H9 (cell line): ENCODE measurements around the gene FBXO28. TPM values are rescaled to one million over a fixed set of nuclear protein-coding genes. Genes with fewer than 3 reads are reported as not detected.

Experiments
- DNase-seq: peaks from one replicate; pipeline ENCODE4 v3.0.0-alpha.2; 2017
- H2AFZ ChIP-seq: one replicate; pipeline ENCODE4 v1.6.1; 2013; ENCODE audit warnings: mild to moderate bottlenecking, low read length, control low read depth, moderate library complexity
- H2AK5ac ChIP-seq: 2 replicates; pipeline ENCODE4 v1.6.1; 2013; ENCODE audit warnings: low read length, control low read depth, mixed read lengths; ENCODE audit not compliant: insufficient read length
- H2BK120ac ChIP-seq: one replicate; pipeline ENCODE4 v1.6.1; 2013; ENCODE audit warnings: low read depth, mild to moderate bottlenecking, low read length, control low read depth, inconsistent platforms; ENCODE audit not compliant: poor library complexity, severe bottlenecking
- H2BK12ac ChIP-seq: 2 replicates; pipeline ENCODE4 v1.6.1; 2013; ENCODE audit warnings: low read length, control low read depth, mixed read lengths, low read depth; ENCODE audit not compliant: insufficient read length
- H2BK15ac ChIP-seq: 2 replicates; pipeline ENCODE4 v1.6.1; 2013; ENCODE audit warnings: low read depth, low read length, control low read depth
- H2BK20ac ChIP-seq: one replicate; pipeline ENCODE4 v1.6.1; 2013; ENCODE audit warnings: low read depth, mild to moderate bottlenecking, low read length, control low read depth, inconsistent platforms; ENCODE audit not compliant: poor library complexity, severe bottlenecking
- H2BK5ac ChIP-seq: 2 replicates; pipeline ENCODE4 v1.6.1; 2013; ENCODE audit warnings: low read length, control low read depth, mixed read lengths; ENCODE audit not compliant: insufficient read length
- H3K14ac ChIP-seq: 2 replicates; pipeline ENCODE4 v1.6.1; 2013; ENCODE audit warnings: low read length, control low read depth; ENCODE audit not compliant: insufficient read depth
- H3K18ac ChIP-seq: 2 replicates; pipeline ENCODE4 v1.6.1; 2013; ENCODE audit warnings: low read depth, mild to moderate bottlenecking, mixed read lengths, low read length, control low read depth; ENCODE audit not compliant: insufficient read length
- H3K23ac ChIP-seq: 2 replicates; pipeline ENCODE4 v1.6.1; 2013; ENCODE audit warnings: low read length, control low read depth, mixed read lengths, low read depth; ENCODE audit not compliant: insufficient read length
- H3K23me2 ChIP-seq: 2 replicates; pipeline ENCODE4 v1.6.1; 2013; ENCODE audit warnings: low read depth, mild to moderate bottlenecking, mixed read lengths, low read length, control low read depth; ENCODE audit not compliant: insufficient read length, poor library complexity, severe bottlenecking
- H3K27ac ChIP-seq: 2 replicates; pipeline ENCODE4 v1.5.1; 2013; ENCODE audit warnings: low read length, control low read depth, mixed read lengths, low read depth; ENCODE audit not compliant: insufficient read length
- H3K27me3 ChIP-seq: 2 replicates; pipeline ENCODE4 v1.6.1; 2013; ENCODE audit warnings: low read length, control low read depth, inconsistent platforms; ENCODE audit not compliant: insufficient read depth
- H3K4ac ChIP-seq: 2 replicates; pipeline ENCODE4 v1.6.1; 2013; ENCODE audit warnings: low read depth, mild to moderate bottlenecking, control low read depth, inconsistent platforms, low read length, moderate library complexity
- H3K4me1 ChIP-seq: 2 replicates; pipeline ENCODE4 v1.6.1; 2013; ENCODE audit warnings: low read length, control low read depth, inconsistent platforms; ENCODE audit not compliant: insufficient read depth
- H3K4me2 ChIP-seq: 2 replicates; pipeline ENCODE4 v1.6.1; 2013; ENCODE audit warnings: low read length, control low read depth, mixed read lengths; ENCODE audit not compliant: insufficient read length, insufficient read depth
- H3K56ac ChIP-seq: 2 replicates; pipeline ENCODE4 v1.6.1; 2013; ENCODE audit warnings: low read depth, mild to moderate bottlenecking, mixed read lengths, low read length, control low read depth; ENCODE audit not compliant: insufficient read length
- H3K79me1 ChIP-seq: 2 replicates; pipeline ENCODE4 v1.6.1; 2013; ENCODE audit warnings: low read depth, mild to moderate bottlenecking, moderate library complexity, low read length, control low read depth, inconsistent platforms; ENCODE audit not compliant: insufficient read depth, poor library complexity, severe bottlenecking
- H3K79me2 ChIP-seq: 2 replicates; pipeline ENCODE4 v1.6.1; 2013; ENCODE audit warnings: low read length, control low read depth, inconsistent platforms; ENCODE audit not compliant: insufficient read depth
- H3K9ac ChIP-seq: 2 replicates; pipeline ENCODE4 v1.6.1; 2013; ENCODE audit warnings: low read length, control low read depth, mixed read lengths; ENCODE audit not compliant: insufficient read length; ENCODE audit errors: extremely low read depth
- H3K9me3 ChIP-seq: one replicate; pipeline ENCODE4 v1.6.1; 2013; ENCODE audit warnings: low read depth, low read length, inconsistent platforms; ENCODE audit not compliant: control insufficient read depth
- H3T11ph ChIP-seq: one replicate; pipeline ENCODE4 v1.6.1; 2013; ENCODE audit warnings: mild to moderate bottlenecking, low read length, control low read depth, inconsistent platforms
- H4K20me1 ChIP-seq: one replicate; pipeline ENCODE4 v1.6.1; 2013; ENCODE audit not compliant: control insufficient read depth, insufficient read length, insufficient read depth
- H4K5ac ChIP-seq: 2 replicates; pipeline ENCODE4 v1.6.1; 2013; ENCODE audit warnings: low read depth, mild to moderate bottlenecking, mixed read lengths, low read length, control low read depth; ENCODE audit not compliant: insufficient read length
- H4K8ac ChIP-seq: replicated peaks from 2 replicates; pipeline ENCODE4 v1.6.1; 2013; ENCODE audit warnings: low read length, control low read depth, mixed read lengths, low read depth; ENCODE audit not compliant: insufficient read length
- H4K91ac ChIP-seq: 2 replicates; pipeline ENCODE4 v1.6.1; 2013; ENCODE audit warnings: low read depth, mild to moderate bottlenecking, moderate library complexity, mixed read lengths, low read length, control low read depth; ENCODE audit not compliant: insufficient read length
- H3K27ac Mint-ChIP-seq, 3 experiments: 2 replicates in 2 of 3; 3 replicates in 1 of 3; pipeline ENCODE4 v1.8.0; 2020 to 2021; ENCODE audit warnings: mixed read lengths in 3 of 3, mild to moderate bottlenecking in 1 of 3, moderate library complexity in 1 of 3
- H3K27me3 Mint-ChIP-seq: 2 replicates; pipeline ENCODE4 v1.8.0; 2021; ENCODE audit warnings: low read depth, mild to moderate bottlenecking, moderate library complexity, mixed read lengths
- H3K36me3 Mint-ChIP-seq, 3 experiments: 2 replicates in 2 of 3; 3 replicates in 1 of 3; pipeline ENCODE4 v1.8.0; 2020 to 2021; ENCODE audit warnings: low read depth in 3 of 3, mixed read lengths in 3 of 3; ENCODE audit not compliant: insufficient read depth in 1 of 3
- H3K4me1 Mint-ChIP-seq, 2 experiments: 2 replicates each; pipeline ENCODE4 v1.8.0; 2020; ENCODE audit warnings: mixed read lengths in 2 of 2
- H3K4me3 Mint-ChIP-seq, 2 experiments: 2 replicates in 1 of 2; 3 replicates in 1 of 2; pipeline ENCODE4 v1.8.0; 2020 to 2021; ENCODE audit warnings: mild to moderate bottlenecking in 2 of 2, mixed read lengths in 2 of 2, moderate library complexity in 1 of 2
- H3K9me3 Mint-ChIP-seq, 2 experiments: 2 replicates in 1 of 2; 3 replicates in 1 of 2; pipeline ENCODE4 v1.8.0; 2020; ENCODE audit warnings: mild to moderate bottlenecking in 2 of 2, mixed read lengths in 2 of 2, moderate library complexity in 1 of 2
- CTCF ChIP-seq: fragments of 200-600 bp; sonication (generic); conservative IDR thresholded peaks from 3 replicates; pipeline ENCODE4 v1.8.0; 2021; ENCODE audit warnings: antibody characterized with exemption, mild to moderate bottlenecking
- WGBS: extraction: QIAGEN DNeasy Blood & Tissue Kit; methylation state at CpG from one replicate; pipeline ENCODE4 v1.1.7; 2013; ENCODE audit warnings: missing lambda C conversion rate, low lambda C conversion rate, mixed read lengths; ENCODE audit not compliant: insufficient read length; ENCODE audit errors: extremely low coverage; 5-methylcytosine and 5-hydroxymethylcytosine counted together
- total RNA-seq: library from RNA; stranded (reverse); gene quantifications from 2 replicates; pipeline ENCODE4 v1.2.1, GENCODE V29; 2021

FBXO28 gene
- total RNA-seq, 1 experiment from 2014 or later, result 55.0 TPM

- Mint-ChIP-seq H3K36me3 (no peaks in the 10 kb centered on the region), H3K27me3 (no peaks in the 10 kb centered on the region; the same call in 1 of the 2 replicates), H3K27ac (no peak overlapping the region), H3K4me1 (peaks cover 15 to 25% of the 10 kb centered on the region in 2 experiments), H3K4me3 (no peak overlapping the region), H3K9me3 (no peaks in the 10 kb centered on the region; a peak in 1 of 5 replicates)
- H3K9ac ChIP-seq, result no peak overlapping the region
- H4K91ac ChIP-seq, result no peak overlapping the region
- no peaks in the 10 kb centered on the region for H3K23me2 ChIP-seq
- DNase-seq, result no peak
- no peaks in the 10 kb centered on the region for H3K79me2 ChIP-seq
- H2BK20ac ChIP-seq, result no peak overlapping the region
- no peak overlapping the region for H3T11ph ChIP-seq
- no peaks in the 10 kb centered on the region for H4K20me1 ChIP-seq
- no peak for TF ChIP-seq CTCF
- no peak overlapping the region for H3K4me2 ChIP-seq
- H3K18ac ChIP-seq, result no peak overlapping the region
- H3K4ac ChIP-seq, result no peak overlapping the region
- no peak overlapping the region for H2AFZ ChIP-seq
- H3K27ac ChIP-seq, result no peak overlapping the region
- no CpG with 5 or more reads among the region's 2 CpGs for WGBS
- H2BK12ac ChIP-seq, result no peak overlapping the region
- H4K8ac ChIP-seq, result no peak overlapping the region
- no peak overlapping the region for H3K23ac ChIP-seq
- H2AK5ac ChIP-seq, result no peak overlapping the region
- H4K5ac ChIP-seq, result no peak overlapping the region
- H3K79me1 ChIP-seq, result no peaks in the 10 kb centered on the region
- no peaks in the 10 kb centered on the region; the same call in 1 of the 2 replicates for H3K4me1 ChIP-seq
- no peaks in the 10 kb centered on the region for H3K27me3 ChIP-seq
- H3K56ac ChIP-seq, result no peak overlapping the region
- no peak overlapping the region for H3K14ac ChIP-seq
- H3K9me3 ChIP-seq, result no peaks in the 10 kb centered on the region
- H2BK5ac ChIP-seq, result no peak overlapping the region
- no peak overlapping the region for H2BK15ac ChIP-seq
- no peak overlapping the region for H2BK120ac ChIP-seq
These were observed 48.5 kb upstream of the FBXO28 start for GRCh38 chr1:224065455-224065854.
